PFSK-1 (cell line): ENCODE results near the gene XRCC1.

ENCODE experiments used
- POLR2AphosphoS5 ChIP-seq: IDR thresholded peaks from 2 replicates; pipeline ENCODE4 v1.6.1; 2012; ENCODE audit warnings: low read depth, mild to moderate bottlenecking, control low read depth, low read length, moderate library complexity
- REST ChIP-seq, 2 experiments: IDR thresholded peaks; 2 replicates each; pipeline versions ENCODE4 v1.6.1 to v1.8.0; 2011 to 2012; ENCODE audit warnings: low read depth in 2 of 2, low read length in 2 of 2, control low read depth in 1 of 2, inconsistent platforms in 1 of 2, mild to moderate bottlenecking in 1 of 2, moderate library complexity in 1 of 2; ENCODE audit not compliant: insufficient read depth in 1 of 2
- SIN3A ChIP-seq: IDR thresholded peaks from 2 replicates; pipeline ENCODE4 v1.6.1; 2012; ENCODE audit warnings: mild to moderate bottlenecking, low read length, moderate library complexity, borderline replicate concordance; ENCODE audit not compliant: insufficient read depth
- TAF1 ChIP-seq: IDR thresholded peaks from 2 replicates; pipeline ENCODE4 v1.6.1; 2012; ENCODE audit warnings: low read length, control low read depth, borderline replicate concordance; ENCODE audit not compliant: insufficient read depth

GRCh38 chr19:43560687-43561086, 14.6 kb downstream of the XRCC1 start:
- TF ChIP-seq POLR2AphosphoS5 (no peak), REST (IDR thresholded peaks at IDR 0.05; ENCODE audit: insufficient read depth in 1 of 2, low read depth in 2 of 2, low read length in 2 of 2) (no peak), TAF1 (no peak), SIN3A (no peak)
